Stomach (tissue), 4 donors: ENCODE measurements around the gene LOC128125822.

ENCODE experiments used
- EP300 ChIP-seq: sonication (generic); formaldehyde crosslinking; IDR thresholded peaks from one replicate; pipeline ENCODE4 v1.6.1; 2017; ENCODE audit warnings: antibody characterized with exemption
- POLR2A ChIP-seq, 4 donors: fragments of 450-650 bp; IDR thresholded peaks; one replicate each; pipeline ENCODE4 v1.6.1; 2016; ENCODE audit warnings: antibody characterized with exemption in 4 of 4, control low read depth in 2 of 4, mild to moderate bottlenecking in 1 of 4, moderate library complexity in 1 of 4
- POLR2AphosphoS5 ChIP-seq, 3 donors: sonication (generic); formaldehyde crosslinking; IDR thresholded peaks; one replicate each; pipeline ENCODE4 v1.6.1; 2016; ENCODE audit warnings: antibody characterized with exemption in 3 of 3
- TF ChIP-seq, protein P1 (sequence below), 7 experiments: fragments of 450-650 bp in 4 of 7; fragments of 200-600 bp in 3 of 7; sonication (generic) in 3 of 7; IDR thresholded peaks; one replicate each; pipeline ENCODE4 v1.5.1; 2016 to 2019; ENCODE audit warnings: antibody characterized with exemption in 7 of 7, control low read depth in 2 of 7, mild to moderate bottlenecking in 1 of 7

DNA sequence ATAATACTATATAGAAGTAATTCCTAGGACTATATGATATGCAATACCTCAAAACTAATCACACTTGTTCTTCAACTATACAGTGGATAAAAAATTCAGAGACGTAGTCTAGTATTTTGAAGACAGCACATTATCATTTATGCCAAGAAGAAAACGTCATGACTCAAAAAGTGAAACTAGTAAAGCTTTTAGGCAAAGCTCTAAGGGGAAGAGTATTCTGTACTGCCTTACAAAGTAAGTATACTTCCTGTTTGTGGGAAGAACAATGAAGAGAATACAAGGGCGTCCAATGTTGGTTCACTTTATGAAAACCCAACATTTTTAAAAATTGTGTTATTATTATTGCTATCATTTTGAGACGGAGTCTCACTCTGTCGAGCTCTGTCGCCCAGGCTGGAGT is 27.9 kb downstream of the LOC128125822 start:
- TF ChIP-seq, protein P1, sequence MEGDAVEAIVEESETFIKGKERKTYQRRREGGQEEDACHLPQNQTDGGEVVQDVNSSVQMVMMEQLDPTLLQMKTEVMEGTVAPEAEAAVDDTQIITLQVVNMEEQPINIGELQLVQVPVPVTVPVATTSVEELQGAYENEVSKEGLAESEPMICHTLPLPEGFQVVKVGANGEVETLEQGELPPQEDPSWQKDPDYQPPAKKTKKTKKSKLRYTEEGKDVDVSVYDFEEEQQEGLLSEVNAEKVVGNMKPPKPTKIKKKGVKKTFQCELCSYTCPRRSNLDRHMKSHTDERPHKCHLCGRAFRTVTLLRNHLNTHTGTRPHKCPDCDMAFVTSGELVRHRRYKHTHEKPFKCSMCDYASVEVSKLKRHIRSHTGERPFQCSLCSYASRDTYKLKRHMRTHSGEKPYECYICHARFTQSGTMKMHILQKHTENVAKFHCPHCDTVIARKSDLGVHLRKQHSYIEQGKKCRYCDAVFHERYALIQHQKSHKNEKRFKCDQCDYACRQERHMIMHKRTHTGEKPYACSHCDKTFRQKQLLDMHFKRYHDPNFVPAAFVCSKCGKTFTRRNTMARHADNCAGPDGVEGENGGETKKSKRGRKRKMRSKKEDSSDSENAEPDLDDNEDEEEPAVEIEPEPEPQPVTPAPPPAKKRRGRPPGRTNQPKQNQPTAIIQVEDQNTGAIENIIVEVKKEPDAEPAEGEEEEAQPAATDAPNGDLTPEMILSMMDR (IDR thresholded peaks at IDR 0.05): no peak
- no peak for TF ChIP-seq POLR2A (IDR thresholded peaks at IDR 0.05)
- TF ChIP-seq EP300: no peak
- no peak for TF ChIP-seq POLR2AphosphoS5 (IDR thresholded peaks at IDR 0.05)
